Omental fat pad (tissue), 4 donors: ENCODE results near the gene SCAI. TPM values are rescaled to one million over a fixed set of nuclear protein-coding genes. Genes with fewer than 3 reads are reported as not detected.
"Not testable (repeated sequence)": the region's sequence is repeated elsewhere in the genome, so short reads cannot be mapped to it uniquely, and the experiment has no call there.

ENCODE experiments used
- ATAC-seq: fragments of 150-250 bp; one replicate; pipeline ENCODE4 v1.9.1; 2016; ENCODE audit warnings: mild to moderate bottlenecking, moderate library complexity; ENCODE audit not compliant: low FRiP score
- DNase-seq: peaks from one replicate; pipeline ENCODE4 v3.0.0-alpha.2; 2019; ENCODE audit warnings: low spot score
- CTCF ChIP-seq, 3 donors: fragments of 450-650 bp; IDR thresholded peaks; one replicate each; pipeline ENCODE4 v1.5.1; 2016 to 2017; ENCODE audit warnings: antibody characterized with exemption in 3 of 3, mild to moderate bottlenecking in 3 of 3, moderate library complexity in 2 of 3
- total RNA-seq, 4 donors: library from RNA; depleted of rRNA; stranded (reverse); fragments of >200 nt; gene quantifications; one replicate each; pipeline ENCODE4 v1.1.0, GENCODE V29; 2016

Gene SCAI
- total RNA-seq: 1 to 10 TPM; 4.0 to 9.1 (median 6.6) TPM

DNA sequence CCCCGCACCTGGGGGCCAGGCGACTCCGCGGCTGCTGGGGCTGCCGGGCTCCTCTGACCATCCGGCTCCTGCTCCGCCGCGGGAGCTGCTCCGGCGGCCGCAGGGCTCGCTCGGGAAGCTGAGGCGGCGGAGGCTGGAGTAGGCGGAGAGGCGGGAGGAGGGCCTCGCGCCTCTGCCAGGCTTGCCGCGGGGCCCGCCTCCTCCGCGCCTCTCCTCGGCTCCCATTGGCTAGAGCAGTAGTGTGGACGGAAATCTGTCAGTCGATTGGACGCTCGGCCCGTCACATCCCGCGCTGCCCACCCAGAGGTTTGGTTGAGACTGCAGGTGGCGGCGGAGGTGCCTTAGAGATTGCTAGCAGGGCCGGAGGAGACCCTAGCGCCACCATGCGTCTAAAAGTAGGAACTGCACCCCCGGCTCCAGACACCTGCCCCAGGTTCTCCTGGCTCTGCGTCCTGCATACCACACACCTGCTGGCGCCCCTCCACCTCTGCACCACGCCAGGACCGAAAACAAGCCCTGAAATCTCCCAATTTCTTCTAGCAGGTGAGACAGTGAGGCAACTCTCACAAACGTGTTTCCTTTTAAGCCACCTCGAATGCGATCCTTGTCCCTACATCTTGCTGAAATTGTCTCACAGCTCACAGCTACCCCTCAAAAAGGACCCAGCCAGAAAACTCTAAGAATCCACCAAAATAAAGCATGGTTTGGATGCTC, at the start of gene SCAI:
TSS of gene SCAI (minus strand) at position 152 of the 714 bp plus-strand sequence. CDS start at position 61, 91 bp downstream.
- peak in 2 of 3 donors; percentile 91 for TF ChIP-seq CTCF (IDR thresholded peaks at IDR 0.05)
- DNase-seq (peak; percentile 93), ATAC-seq (peak; percentile 100)

DNA sequence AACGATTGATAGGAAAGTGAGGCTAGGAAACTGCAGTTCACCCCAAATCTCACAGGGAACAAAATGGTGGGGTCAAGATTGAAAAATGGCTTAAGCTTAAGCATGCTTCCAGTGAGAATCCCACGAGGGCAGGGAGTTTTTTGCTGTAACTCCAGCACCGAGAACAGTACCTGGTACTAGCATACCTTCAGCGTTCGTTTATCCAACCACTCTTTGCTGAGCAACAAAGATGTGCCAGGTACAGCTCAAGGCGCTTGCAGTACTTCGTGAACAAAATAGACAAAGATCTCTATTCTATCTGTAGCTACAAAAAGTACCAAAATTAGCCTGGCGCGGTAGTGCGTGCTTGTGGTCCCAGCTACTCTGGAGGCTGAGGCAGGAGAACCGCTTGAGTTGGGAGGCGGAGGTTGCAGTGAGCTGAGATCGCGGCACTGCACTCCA, 47.1 kb upstream of the SCAI start:
- ATAC-seq: no peak
- no peak for TF ChIP-seq CTCF (IDR thresholded peaks at IDR 0.05)
- no peak for DNase-seq

GRCh38 chr9:125189361-125190289, 46.3 kb upstream of the SCAI start, which contains the start of gene PPP6C:
PPP6C (minus strand) TSS chr9:125189803; CDS start chr9:125189718, 85 bp downstream.
- DNase-seq (peak; percentile 82), ATAC-seq (peak; percentile 99)
- TF ChIP-seq CTCF (IDR thresholded peaks at IDR 0.05): peak in 1 of 3 donors; percentile 10

DNA sequence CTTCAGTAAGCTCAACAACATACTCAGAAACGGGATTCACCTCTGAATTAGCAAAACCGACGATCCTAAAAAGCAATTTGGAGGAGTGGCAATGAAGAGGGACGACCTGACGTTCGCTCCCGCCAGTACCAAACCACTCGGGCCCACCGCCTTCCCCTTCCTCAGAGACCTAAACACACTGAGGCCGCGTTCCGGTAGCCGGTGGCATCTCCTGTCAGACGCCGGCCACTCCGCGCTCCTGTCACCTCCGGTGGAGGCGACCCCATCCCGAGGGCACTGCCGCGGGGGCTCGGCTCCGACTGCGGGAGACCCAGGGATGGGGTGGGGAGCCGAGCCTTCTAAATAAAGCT, 45.7 kb upstream of the SCAI start:
- no peak for ATAC-seq
- no peak for TF ChIP-seq CTCF (IDR thresholded peaks at IDR 0.05)
- peak; percentile 24 for DNase-seq

DNA sequence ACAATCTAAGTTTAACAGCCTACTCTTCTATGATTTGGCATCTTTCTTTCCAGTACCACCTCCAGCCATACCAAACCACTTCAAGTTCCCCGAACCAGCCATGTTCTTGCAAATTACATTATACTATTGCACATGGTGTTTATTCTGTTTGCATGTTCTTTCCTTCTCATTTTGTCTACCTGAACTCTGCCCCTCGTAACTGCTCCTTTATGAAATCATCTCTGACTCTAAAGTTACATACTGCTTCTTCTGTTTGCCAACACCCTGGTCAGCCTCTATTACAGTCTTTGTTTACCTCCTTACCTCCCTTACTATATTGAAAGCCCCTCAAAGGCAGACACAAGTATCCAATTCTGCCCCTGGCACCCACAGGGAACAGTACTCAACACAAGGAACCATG, 40.2 kb upstream of the SCAI start:
- no peak for ATAC-seq
- DNase-seq: no peak
- TF ChIP-seq CTCF (IDR thresholded peaks at IDR 0.05): no peak

DNA sequence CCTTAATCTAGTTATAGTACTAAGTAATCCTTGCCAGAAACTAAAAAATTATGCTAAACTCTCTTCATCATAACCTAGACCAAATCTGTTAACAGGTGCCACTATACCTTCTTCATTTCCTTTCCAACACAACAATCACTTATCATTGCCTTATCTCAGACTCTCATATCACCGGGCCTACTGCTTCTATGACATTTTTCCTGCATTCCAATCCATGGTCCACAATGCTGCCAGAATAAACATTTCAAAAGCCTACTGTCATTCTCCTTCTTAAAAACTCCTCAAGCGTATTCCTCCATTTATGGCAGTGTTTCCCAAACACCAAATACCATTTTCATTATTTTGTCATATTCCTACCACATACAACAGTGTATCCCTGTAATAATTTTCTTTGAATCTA, 39.7 kb upstream of the SCAI start:
- TF ChIP-seq CTCF (IDR thresholded peaks at IDR 0.05): no peak
- no peak for ATAC-seq

GRCh38 chr9:125181756-125182155, 38.4 kb upstream of the SCAI start:
- not testable (repeated sequence) for ATAC-seq, DNase-seq

More for the DNA sequence above, 39.7 kb upstream of the SCAI start:
- no peak for DNase-seq
